Caco-2 (cell line): Measurements from ENCODE around the gene TAS2R8. TPM values are rescaled to one million over a fixed set of nuclear protein-coding genes. Genes with fewer than 3 reads are reported as not detected.
A peak's percentile ranks its signal among the peaks of the same experiment; 100 is the strongest.

Source experiments
- BruUV-seq: library from RNA; stranded (reverse); fragments of 400-500 nt; replicated peaks from 2 replicates; lab custom pipeline; 2021; lab: Mats Ljungman, UMichigan
- CTCF ChIA-PET: fragments of 300-600 bp; sonication (Branson Sonifier 250); formaldehyde crosslinking; loops from one replicate; lab custom pipeline; 2022; ENCODE audit warnings: antibody characterized with exemption; lab: Charles Lee
- POLR2A ChIA-PET: fragments of 300-600 bp; sonication (Branson Sonifier 250); formaldehyde crosslinking; loops from one replicate; lab custom pipeline; 2022; ENCODE audit warnings: antibody characterized with exemption; lab: Charles Lee
- DNase-seq, 2 experiments: peaks; one replicate each; pipeline versions ENCODE4 v3.0.0 to v3.0.0-alpha.2; 2020 to 2022
- H3K27me3 ChIP-seq: replicated peaks from 2 replicates; pipeline ENCODE4 v1.6.0; 2011; ENCODE audit warnings: low read length; ENCODE audit not compliant: control insufficient read depth, insufficient read depth
- H3K36me3 ChIP-seq: 2 replicates; pipeline ENCODE4 v1.5.1; 2011; ENCODE audit warnings: low read length; ENCODE audit not compliant: control insufficient read depth, insufficient read depth
- H3K4me1 ChIP-seq: fragments of 250-450 bp; sonication (Bioruptor Pico); 2 replicates; pipeline ENCODE4 v1.5.1; 2020; ENCODE audit warnings: mild to moderate bottlenecking
- H3K4me3 ChIP-seq: 2 replicates; pipeline ENCODE4 v1.5.1; 2011; ENCODE audit warnings: low read depth, mild to moderate bottlenecking, control low read depth, low read length
- H3K9me3 ChIP-seq: fragments of 250-450 bp; sonication (Bioruptor Pico); 2 replicates; pipeline ENCODE4 v1.5.1; 2020; ENCODE audit warnings: mild to moderate bottlenecking, moderate library complexity
- H3K27ac Mint-ChIP-seq: one replicate; pipeline ENCODE4 v1.8.0; 2022; ENCODE audit warnings: mixed read lengths; ENCODE audit not compliant: unreplicated experiment
- H3K27me3 Mint-ChIP-seq: one replicate; pipeline ENCODE4 v1.8.0; 2022; ENCODE audit warnings: mixed read lengths; ENCODE audit not compliant: insufficient read depth, unreplicated experiment
- H3K36me3 Mint-ChIP-seq: one replicate; pipeline ENCODE4 v1.8.0; 2022; ENCODE audit warnings: mild to moderate bottlenecking, mixed read lengths; ENCODE audit not compliant: insufficient read depth, unreplicated experiment
- H3K4me1 Mint-ChIP-seq: one replicate; pipeline ENCODE4 v1.8.0; 2022; ENCODE audit warnings: low read depth, mixed read lengths; ENCODE audit not compliant: unreplicated experiment
- H3K4me3 Mint-ChIP-seq: one replicate; pipeline ENCODE4 v1.8.0; 2022; ENCODE audit warnings: mild to moderate bottlenecking, moderate library complexity, mixed read lengths; ENCODE audit not compliant: unreplicated experiment
- H3K9me3 Mint-ChIP-seq: one replicate; pipeline ENCODE4 v1.8.0; 2022; ENCODE audit warnings: mixed read lengths; ENCODE audit not compliant: unreplicated experiment
- intact Hi-C: fragments of 100-400 bp; cut with micrococcal nuclease; formaldehyde crosslinking; loops from one replicate; pipeline ENCODE4 v1.10.0; 2022; ENCODE audit not compliant: unreplicated experiment
- total RNA-seq: library from RNA; stranded (reverse); gene quantifications from 2 replicates; pipeline ENCODE4 v1.2.3, GENCODE V29; 2022
- TF ChIP-seq, protein P1 (sequence below), 2 experiments: fragments of 200-600 bp in 1 of 2; IDR thresholded peaks; 1 replicate in 1 of 2; 2 replicates in 1 of 2; pipeline versions ENCODE4 v1.5.1 to v1.8.0; 2011 to 2022; ENCODE audit warnings: antibody characterized with exemption in 1 of 2, control low read depth in 1 of 2, inconsistent platforms in 1 of 2, low read depth in 1 of 2, low read length in 1 of 2, mild to moderate bottlenecking in 1 of 2, moderate library complexity in 1 of 2; ENCODE audit not compliant: insufficient read depth in 1 of 2, severe bottlenecking in 1 of 2, unreplicated experiment in 1 of 2

Gene TAS2R8
- total RNA-seq, 1 experiment from 2014 or later, result not detected

DNA sequence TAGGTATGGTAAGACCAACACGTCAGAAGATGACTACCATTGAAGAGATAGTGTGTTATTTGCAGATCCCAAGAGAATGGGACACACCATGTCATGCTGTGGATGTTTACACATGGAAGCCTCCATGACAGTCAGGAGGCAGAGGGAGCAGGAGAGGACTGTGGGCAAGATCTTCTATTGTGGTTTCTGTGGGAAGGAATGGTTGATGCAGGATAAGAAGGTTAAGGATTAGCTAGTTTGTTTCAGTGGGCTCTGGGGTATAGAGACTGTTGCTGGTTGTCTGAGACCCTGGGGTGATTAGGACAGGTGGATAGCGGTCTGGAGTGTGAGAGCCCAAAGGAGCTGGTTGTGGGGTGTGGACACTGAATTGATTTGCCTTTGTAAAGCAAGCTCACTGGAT, 28.0 kb downstream of the TAS2R8 start:
- Mint-ChIP-seq H3K9me3 (no peaks in the 10 kb centered on the region), H3K27ac (no peak overlapping the region), H3K36me3 (no peaks in the 10 kb centered on the region), H3K27me3 (peaks cover 11% of the 10 kb centered on the region), H3K4me3 (no peak overlapping the region), H3K4me1 (peaks cover 8% of the 10 kb centered on the region)
- intact Hi-C loops, result no loop called here
- Histone ChIP-seq H3K9me3 (no peaks in the 10 kb centered on the region; the same call in 1 of the 2 replicates), H3K4me3 (no peak overlapping the region), H3K36me3 (no peaks in the 10 kb centered on the region), H3K4me1 (peaks cover 9% of the 10 kb centered on the region; the same call in 1 of the 2 replicates), H3K27me3 (0 out of 2 replicates have a peak, but pooled peaks cover 1% of the 10 kb centered on the region)
- ChIA-PET CTCF (interaction anchor here (0.6 kb wide), 1 partner anchor 1298 kb away, joined by 3 read pairs; no protein-coding TSS in a partner anchor), POLR2A (no interaction called here)
- TF ChIP-seq, protein P1, sequence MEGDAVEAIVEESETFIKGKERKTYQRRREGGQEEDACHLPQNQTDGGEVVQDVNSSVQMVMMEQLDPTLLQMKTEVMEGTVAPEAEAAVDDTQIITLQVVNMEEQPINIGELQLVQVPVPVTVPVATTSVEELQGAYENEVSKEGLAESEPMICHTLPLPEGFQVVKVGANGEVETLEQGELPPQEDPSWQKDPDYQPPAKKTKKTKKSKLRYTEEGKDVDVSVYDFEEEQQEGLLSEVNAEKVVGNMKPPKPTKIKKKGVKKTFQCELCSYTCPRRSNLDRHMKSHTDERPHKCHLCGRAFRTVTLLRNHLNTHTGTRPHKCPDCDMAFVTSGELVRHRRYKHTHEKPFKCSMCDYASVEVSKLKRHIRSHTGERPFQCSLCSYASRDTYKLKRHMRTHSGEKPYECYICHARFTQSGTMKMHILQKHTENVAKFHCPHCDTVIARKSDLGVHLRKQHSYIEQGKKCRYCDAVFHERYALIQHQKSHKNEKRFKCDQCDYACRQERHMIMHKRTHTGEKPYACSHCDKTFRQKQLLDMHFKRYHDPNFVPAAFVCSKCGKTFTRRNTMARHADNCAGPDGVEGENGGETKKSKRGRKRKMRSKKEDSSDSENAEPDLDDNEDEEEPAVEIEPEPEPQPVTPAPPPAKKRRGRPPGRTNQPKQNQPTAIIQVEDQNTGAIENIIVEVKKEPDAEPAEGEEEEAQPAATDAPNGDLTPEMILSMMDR (IDR thresholded peaks at IDR 0.05; ENCODE audit: insufficient read depth in 1 of 2, low read depth in 1 of 2, low read length in 1 of 2, severe bottlenecking in 1 of 2, unreplicated experiment in 1 of 2), result no peak
- BruUV-seq, result no TSS peak
- no peak for DNase-seq

DNA sequence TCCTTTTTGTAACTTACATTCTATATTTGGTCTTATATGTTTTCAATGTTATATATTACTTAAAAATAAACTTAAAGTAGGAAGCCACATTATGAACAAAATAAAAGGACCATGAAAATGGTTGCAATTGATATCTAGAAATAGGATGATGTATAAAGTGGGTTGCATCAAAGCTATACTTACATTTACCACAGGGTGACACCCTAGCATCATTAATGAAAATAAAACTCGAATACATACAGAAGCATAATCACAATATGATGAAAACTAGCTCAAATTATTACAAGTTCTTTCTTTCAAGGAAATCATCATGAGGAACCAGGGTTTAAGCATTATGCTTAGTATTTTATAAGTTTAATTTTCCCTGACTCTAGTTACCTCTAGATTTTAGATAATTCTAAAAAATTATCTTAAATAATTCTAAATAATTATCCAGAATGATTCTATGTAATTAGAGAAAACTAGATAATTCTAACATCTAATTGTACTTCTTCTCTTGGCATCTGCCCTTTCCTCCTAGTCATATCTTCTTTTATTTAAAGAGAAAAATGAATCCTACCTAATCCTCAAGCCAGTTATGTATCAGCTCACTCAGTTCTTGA, 35.9 kb downstream of the TAS2R8 start:
- BruUV-seq, result no TSS peak
- Histone ChIP-seq H3K9me3 (no peaks in the 10 kb centered on the region), H3K4me1 (no peaks in the 10 kb centered on the region), H3K4me3 (no peak overlapping the region), H3K36me3 (no peaks in the 10 kb centered on the region), H3K27me3 (peaks cover 3% of the 10 kb centered on the region; the same call in 1 of the 2 replicates)
- no peak overlapping the region for H3K4me3 Mint-ChIP-seq
- H3K27me3 Mint-ChIP-seq, result peaks cover 39% of the 10 kb centered on the region
- no peaks in the 10 kb centered on the region for H3K4me1 Mint-ChIP-seq
- ChIA-PET POLR2A (no interaction called here), CTCF (interaction anchor here (0.6 to 3.3 kb wide), 15 partner anchors 21 to 1262 kb away, joined by 3 to 34 read pairs (median 4); partner anchors contain the start of gene SMIM10L1)
- intact Hi-C loops, result loop anchor here (1.0 to 5.0 kb wide), 6 partner anchors 96 to 736 kb away; no protein-coding TSS in a partner anchor
- H3K9me3 Mint-ChIP-seq, result no peaks in the 10 kb centered on the region
- no peak overlapping the region for H3K27ac Mint-ChIP-seq
- peak in 1 of 2 experiments; percentile 43 for DNase-seq
- no peaks in the 10 kb centered on the region for H3K36me3 Mint-ChIP-seq
- TF ChIP-seq, protein P1 (IDR thresholded peaks at IDR 0.05; ENCODE audit: insufficient read depth in 1 of 2, low read depth in 1 of 2, low read length in 1 of 2, severe bottlenecking in 1 of 2, unreplicated experiment in 1 of 2), result peak; percentile 52 to 78

DNA sequence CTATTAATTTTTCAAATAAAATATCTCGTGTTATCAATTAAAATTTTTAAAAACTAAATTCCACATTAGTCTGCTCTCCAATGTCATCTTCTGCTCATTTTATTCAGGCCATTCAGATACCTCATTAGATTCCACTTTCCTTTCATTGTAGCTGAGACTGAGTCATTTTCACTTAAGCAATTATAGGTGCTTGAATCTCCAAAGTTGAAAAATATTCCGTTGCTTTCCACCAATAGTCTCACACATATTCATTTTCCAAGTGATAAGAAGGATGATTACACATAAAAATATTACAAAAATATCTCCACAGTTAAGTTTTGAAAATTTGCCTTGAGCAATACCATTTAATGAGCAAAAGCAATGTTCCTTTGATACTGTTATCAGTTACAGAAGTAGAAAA, 47.4 kb downstream of the TAS2R8 start:
- H3K9me3 Mint-ChIP-seq, result peaks cover 13% of the 10 kb centered on the region
- no peak for DNase-seq
- peaks cover 18% of the 10 kb centered on the region for H3K9me3 ChIP-seq
- H3K27ac Mint-ChIP-seq, result no peak overlapping the region
- H3K4me3 Mint-ChIP-seq, result no peak overlapping the region
- H3K36me3 Mint-ChIP-seq, result no peaks in the 10 kb centered on the region
- H3K4me1 Mint-ChIP-seq, result no peaks in the 10 kb centered on the region
- H3K4me3 ChIP-seq, result no peak overlapping the region
- no peaks in the 10 kb centered on the region for H3K36me3 ChIP-seq
- intact Hi-C loops, result no loop called here
- TF ChIP-seq, protein P1 (IDR thresholded peaks at IDR 0.05; ENCODE audit: insufficient read depth in 1 of 2, low read depth in 1 of 2, low read length in 1 of 2, severe bottlenecking in 1 of 2, unreplicated experiment in 1 of 2), result no peak
- BruUV-seq, result no TSS peak
- ChIA-PET CTCF (no interaction called here), POLR2A (no interaction called here)
- H3K4me1 ChIP-seq, result no peaks in the 10 kb centered on the region
- H3K27me3 ChIP-seq, result no peaks in the 10 kb centered on the region; the same call in none of the 2 replicates
- H3K27me3 Mint-ChIP-seq, result peaks cover 17% of the 10 kb centered on the region
